Rectal smooth muscle tissue (tissue), 1 donor: ENCODE measurements around the gene GDPD5.

Experiments used
- H3K27ac ChIP-seq: one replicate; pipeline ENCODE4 v1.7.0; 2013; ENCODE audit warnings: low read depth, low read length, inconsistent platforms
- H3K27me3 ChIP-seq: one replicate; pipeline ENCODE4 v1.7.0; 2013; ENCODE audit warnings: low read length; ENCODE audit not compliant: control insufficient read depth, insufficient read depth
- H3K36me3 ChIP-seq: one replicate; pipeline ENCODE4 v1.7.0; 2013; ENCODE audit warnings: low read length; ENCODE audit not compliant: control insufficient read depth, insufficient read depth
- H3K4me1 ChIP-seq: one replicate; pipeline ENCODE4 v1.7.0; 2013; ENCODE audit warnings: low read length; ENCODE audit not compliant: control insufficient read depth, insufficient read depth
- H3K4me3 ChIP-seq: one replicate; pipeline ENCODE4 v1.7.0; 2013; ENCODE audit warnings: low read length
- H3K9ac ChIP-seq: one replicate; pipeline ENCODE4 v1.7.0; 2013; ENCODE audit warnings: low read length

GDPD5 gene

GRCh38 chr11:75510004-75510722 lies 15.6 kb downstream of the GDPD5 start:
- Histone ChIP-seq H3K27me3 (no peaks in the 10 kb centered on the region), H3K4me3 (no peak overlapping the region), H3K27ac (no peak overlapping the region), H3K36me3 (no peaks in the 10 kb centered on the region), H3K4me1 (peaks cover 2% of the 10 kb centered on the region), H3K9ac (no peak overlapping the region)

DNA sequence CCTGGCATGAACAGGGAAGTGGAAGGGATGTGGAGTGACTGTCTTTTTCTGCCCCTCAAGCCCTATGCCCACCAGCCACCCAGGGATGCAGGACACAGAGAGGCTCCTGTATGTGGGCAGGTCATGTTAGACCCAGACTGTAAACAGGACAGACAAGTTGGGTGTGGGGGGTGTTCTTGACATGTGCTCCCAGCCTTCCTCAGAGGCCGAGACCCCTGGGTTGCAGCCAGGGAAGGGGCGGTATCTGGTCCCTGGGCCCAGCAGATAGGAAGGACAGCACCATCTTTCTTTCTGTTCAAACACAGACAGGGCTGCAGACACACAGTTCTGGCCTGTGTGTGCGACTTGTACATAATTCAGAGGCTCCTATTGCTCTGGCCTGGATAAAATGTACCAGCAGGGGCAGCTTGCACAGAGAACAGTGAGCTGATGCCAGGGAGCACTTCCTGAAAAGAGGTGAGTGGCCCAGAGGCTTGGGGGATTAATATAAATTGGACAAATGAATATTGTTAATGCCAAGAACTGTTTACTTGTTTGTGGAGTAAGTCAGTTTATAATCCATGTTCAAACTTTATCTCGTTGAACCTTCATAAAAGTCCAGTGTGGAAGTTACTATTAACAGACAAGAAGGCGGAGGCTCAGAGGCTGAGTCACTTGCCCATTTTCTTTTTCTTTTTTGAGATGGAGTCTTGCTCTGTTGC lies 16.6 kb downstream of the GDPD5 start:
- Histone ChIP-seq H3K4me3 (no peak overlapping the region), H3K9ac (no peak overlapping the region), H3K27ac (no peak overlapping the region), H3K4me1 (peaks cover 2% of the 10 kb centered on the region), H3K27me3 (no peaks in the 10 kb centered on the region), H3K36me3 (no peaks in the 10 kb centered on the region)

- no peaks in the 10 kb centered on the region for H3K36me3 ChIP-seq
- no peaks in the 10 kb centered on the region for H3K27me3 ChIP-seq
- peaks cover 2% of the 10 kb centered on the region for H3K4me1 ChIP-seq
- H3K27ac ChIP-seq, result no peak overlapping the region
- no peak overlapping the region for H3K9ac ChIP-seq
- H3K4me3 ChIP-seq, result no peak overlapping the region
These were observed 17.6 kb downstream of the GDPD5 start for GRCh38 chr11:75508051-75508561.

DNA sequence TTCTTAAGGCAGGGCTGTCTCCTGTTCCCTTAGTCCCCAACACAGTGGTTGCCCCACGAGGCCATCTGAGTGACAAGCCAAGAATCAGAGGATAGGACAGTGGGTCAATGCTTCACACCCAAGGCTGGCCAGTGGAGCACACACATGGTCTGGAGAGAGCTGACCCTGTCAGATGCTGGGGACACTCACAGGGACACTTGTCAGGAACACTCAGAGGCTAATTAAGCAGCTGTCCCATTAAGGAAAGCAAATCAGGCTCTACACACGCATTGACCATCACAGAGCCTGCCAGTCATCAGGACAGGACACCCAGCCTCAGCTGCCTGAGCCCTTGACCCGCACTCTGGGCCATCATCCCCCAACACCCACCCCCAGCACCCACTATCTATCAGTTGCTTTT lies 18.2 kb downstream of the GDPD5 start:
- no peaks in the 10 kb centered on the region for H3K27me3 ChIP-seq
- H3K9ac ChIP-seq, result no peak overlapping the region
- no peak overlapping the region for H3K27ac ChIP-seq
- H3K36me3 ChIP-seq, result no peaks in the 10 kb centered on the region
- no peak overlapping the region for H3K4me3 ChIP-seq
- H3K4me1 ChIP-seq, result peaks cover 2% of the 10 kb centered on the region

GRCh38 chr11:75506827-75507226 lies 18.9 kb downstream of the GDPD5 start:
- Histone ChIP-seq H3K27me3 (no peaks in the 10 kb centered on the region), H3K27ac (no peak overlapping the region), H3K4me3 (no peak overlapping the region), H3K36me3 (no peaks in the 10 kb centered on the region), H3K4me1 (peaks cover 2% of the 10 kb centered on the region), H3K9ac (no peak overlapping the region)

GRCh38 chr11:75505916-75506692 lies 19.6 kb downstream of the GDPD5 start:
- H3K4me3 ChIP-seq, result no peak overlapping the region
- no peak overlapping the region for H3K9ac ChIP-seq

DNA sequence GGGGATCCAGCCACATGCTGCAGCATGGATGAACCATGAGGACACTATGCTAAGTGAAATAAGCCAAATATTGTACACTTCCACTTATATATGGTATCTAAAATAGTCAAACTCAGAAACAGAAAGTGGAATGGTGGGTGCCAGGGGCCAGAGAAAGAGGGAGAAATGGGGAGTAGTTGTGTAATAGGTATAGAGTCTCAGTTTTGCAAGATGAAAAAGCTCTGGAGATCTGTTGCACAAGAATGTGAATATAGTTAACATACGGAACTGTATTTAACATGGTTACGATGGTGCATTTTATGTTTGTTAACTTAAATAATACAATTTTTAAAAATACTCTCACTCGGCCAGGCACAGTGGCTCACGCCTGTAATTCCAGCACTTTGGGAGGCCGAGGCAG lies 21.2 kb downstream of the GDPD5 start:
- Histone ChIP-seq H3K27me3 (no peaks in the 10 kb centered on the region), H3K4me3 (no peak overlapping the region), H3K27ac (no peak overlapping the region), H3K36me3 (no peaks in the 10 kb centered on the region), H3K9ac (no peak overlapping the region), H3K4me1 (peaks cover 2% of the 10 kb centered on the region)

More at GRCh38 chr11:75505916-75506692, 19.6 kb downstream of the GDPD5 start:
- Histone ChIP-seq H3K4me1 (peaks cover 2% of the 10 kb centered on the region), H3K27ac (no peak overlapping the region), H3K27me3 (no peaks in the 10 kb centered on the region), H3K36me3 (no peaks in the 10 kb centered on the region)

- Histone ChIP-seq H3K9ac (no peak overlapping the region), H3K4me1 (peaks cover 6% of the 10 kb centered on the region), H3K4me3 (no peak overlapping the region), H3K27ac (no peak overlapping the region), H3K36me3 (no peaks in the 10 kb centered on the region), H3K27me3 (no peaks in the 10 kb centered on the region)
These were observed 22.1 kb downstream of the GDPD5 start for GRCh38 chr11:75503531-75504099.

DNA sequence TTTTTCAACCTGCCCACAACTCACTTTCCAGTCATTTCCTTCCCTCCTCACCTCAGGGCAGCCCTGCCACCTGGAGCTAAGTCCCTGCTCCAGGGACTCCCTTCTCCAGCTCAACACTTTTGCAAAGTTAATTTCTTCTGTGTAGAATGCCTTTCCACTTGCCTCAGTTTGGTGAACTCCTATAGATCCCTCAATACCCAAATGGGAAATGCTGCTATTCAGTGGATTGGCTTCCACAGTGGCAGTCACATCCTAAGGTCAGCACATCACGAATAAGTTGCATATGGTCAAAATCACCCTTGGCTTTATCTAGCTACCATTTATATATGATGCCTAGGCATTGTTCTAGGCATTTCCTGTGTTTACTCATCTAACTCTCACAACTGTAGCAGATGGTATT lies 23.6 kb downstream of the GDPD5 start:
- Histone ChIP-seq H3K4me3 (no peak overlapping the region), H3K4me1 (peaks cover 7% of the 10 kb centered on the region), H3K36me3 (no peaks in the 10 kb centered on the region), H3K9ac (no peak overlapping the region), H3K27me3 (no peaks in the 10 kb centered on the region), H3K27ac (no peak overlapping the region)

DNA sequence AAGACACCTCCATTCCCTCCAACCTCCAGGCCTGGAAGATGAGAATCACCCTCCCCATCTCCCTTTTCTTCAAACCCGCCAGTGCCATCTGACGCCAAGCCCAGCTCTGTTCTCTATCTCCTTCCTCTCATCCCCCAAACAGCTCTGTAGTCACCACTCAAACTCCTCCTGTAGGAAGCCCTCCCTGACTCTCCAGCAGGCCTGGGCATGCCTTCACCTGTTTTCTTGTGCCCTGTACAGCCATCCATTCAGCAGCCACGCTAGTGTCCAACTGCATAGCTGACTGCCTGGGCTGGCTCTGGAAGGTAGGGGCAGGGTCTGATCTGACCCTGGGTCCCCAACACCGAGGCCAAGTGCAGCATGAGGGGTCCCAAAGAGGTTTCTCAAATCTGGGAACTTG lies 25.0 kb downstream of the GDPD5 start:
- Histone ChIP-seq H3K4me3 (no peak overlapping the region), H3K27me3 (no peaks in the 10 kb centered on the region), H3K27ac (no peak overlapping the region), H3K36me3 (no peaks in the 10 kb centered on the region), H3K9ac (no peak overlapping the region), H3K4me1 (peaks cover 6% of the 10 kb centered on the region)

GRCh38 chr11:75499423-75500190 lies 26.1 kb downstream of the GDPD5 start:
- Histone ChIP-seq H3K27ac (no peak overlapping the region), H3K4me3 (no peak overlapping the region), H3K27me3 (no peaks in the 10 kb centered on the region), H3K4me1 (peaks cover 6% of the 10 kb centered on the region), H3K9ac (no peak overlapping the region), H3K36me3 (no peaks in the 10 kb centered on the region)
